A172 (cell line): ENCODE measurements around the gene MAFF. TPM values are rescaled to one million over a fixed set of nuclear protein-coding genes. Genes with fewer than 3 reads are reported as not detected.

Experiments used
- DNase-seq: peaks from one replicate; pipeline ENCODE4 v3.0.0-alpha.2; 2015; ENCODE audit warnings: low spot score
- total RNA-seq: library from RNA; depleted of rRNA; stranded (reverse); fragments of >200 nt; shearing (Covaris generic); gene quantifications from 2 replicates; pipeline ENCODE4 v1.2.3, GENCODE V29; 2014

Gene MAFF
- total RNA-seq, 1 experiment from 2014 or later = 9.9 TPM

- DNase-seq = no peak
Observed at GRCh38 chr22:38203855-38204514, 2.2 kb downstream of the MAFF start.

DNA sequence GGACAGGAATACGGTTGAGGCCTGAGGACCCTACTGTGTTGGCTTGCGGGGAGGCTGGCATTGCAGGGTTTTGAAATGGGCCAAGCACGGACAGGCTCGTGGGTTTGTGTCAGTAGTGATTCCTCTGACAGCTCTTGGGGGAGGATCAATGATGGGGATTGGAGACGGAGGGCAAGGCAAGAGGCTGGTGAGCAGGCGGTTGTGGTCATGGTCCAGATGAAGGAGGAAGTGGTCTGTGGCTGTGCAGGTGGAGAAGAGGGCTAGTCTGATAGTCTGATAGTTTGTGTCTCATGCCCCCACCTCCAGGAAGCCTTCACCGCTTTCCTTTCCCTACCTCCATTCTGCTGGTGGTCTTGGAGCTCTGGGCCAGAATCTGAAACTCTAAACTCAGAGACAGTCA is 3.0 kb downstream of the MAFF start:
- no peak for DNase-seq

DNA sequence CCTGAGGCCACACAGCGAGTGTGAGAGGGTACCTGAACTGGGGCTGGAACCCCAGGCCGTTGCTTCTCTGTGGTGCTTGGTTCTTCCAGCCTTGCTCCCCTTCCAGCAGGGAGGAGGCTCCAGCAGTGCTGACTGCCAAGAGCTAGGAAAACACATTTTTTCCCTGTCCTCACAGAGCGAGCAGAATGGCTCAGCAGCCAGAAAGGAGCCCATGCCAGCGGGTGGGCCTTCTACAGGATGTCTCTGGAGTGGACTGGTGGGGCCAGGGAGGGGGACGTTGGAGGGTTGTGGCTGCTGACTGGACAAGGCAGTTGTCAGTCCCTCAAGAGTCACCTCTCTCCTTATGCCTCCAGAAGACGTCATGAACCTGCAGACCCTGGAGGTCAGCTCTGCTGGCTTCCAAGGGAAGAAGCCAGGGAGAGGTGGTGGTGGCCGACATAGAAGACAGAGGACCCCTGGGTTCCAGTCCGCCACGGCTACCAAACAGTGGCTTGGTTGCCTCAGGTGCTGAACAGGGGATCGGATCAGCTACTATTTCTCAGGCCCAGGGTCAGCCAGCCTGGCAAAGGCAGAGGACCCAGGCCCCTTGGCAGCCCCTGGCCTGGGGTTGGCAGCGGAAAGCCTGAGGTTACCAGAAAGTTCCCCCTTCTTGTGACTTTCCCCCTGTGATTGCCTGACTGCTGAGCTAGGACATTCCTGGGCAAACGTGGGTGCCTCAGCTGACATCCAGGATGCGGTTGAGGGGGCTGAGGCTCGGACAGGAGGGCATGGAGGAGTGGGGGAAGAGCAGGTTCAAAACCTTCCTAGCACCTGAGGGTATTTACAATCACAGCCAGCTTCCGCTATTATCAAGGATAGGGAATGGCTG is 3.7 kb downstream of the MAFF start:
- DNase-seq = no peak

DNA sequence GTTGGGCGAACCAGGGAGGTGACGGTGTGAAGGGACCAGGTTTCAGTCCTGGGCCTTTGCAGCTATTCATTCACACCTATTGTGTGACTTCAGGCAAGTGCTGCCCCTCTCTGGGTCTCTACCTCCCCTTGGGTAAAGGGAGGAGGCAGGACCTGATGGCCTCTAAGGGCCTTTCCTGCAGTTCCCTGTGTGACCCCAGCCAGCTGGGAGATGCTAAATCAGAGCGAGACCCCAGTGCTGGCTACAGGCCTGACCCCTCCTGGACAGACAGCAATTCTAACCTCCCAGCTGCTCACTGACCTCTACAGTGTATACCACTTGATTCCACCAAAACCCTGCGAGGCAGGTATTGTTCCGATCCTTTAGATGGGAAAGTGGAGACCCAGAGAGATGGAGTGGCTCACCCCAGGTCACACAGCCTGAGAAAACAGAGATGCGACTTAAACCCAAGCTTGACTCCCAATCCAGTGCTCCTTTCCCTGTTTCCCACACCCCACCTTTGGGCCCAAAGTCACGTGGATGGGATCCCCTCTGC is 6.2 kb downstream of the MAFF start:
- no peak for DNase-seq

DNA sequence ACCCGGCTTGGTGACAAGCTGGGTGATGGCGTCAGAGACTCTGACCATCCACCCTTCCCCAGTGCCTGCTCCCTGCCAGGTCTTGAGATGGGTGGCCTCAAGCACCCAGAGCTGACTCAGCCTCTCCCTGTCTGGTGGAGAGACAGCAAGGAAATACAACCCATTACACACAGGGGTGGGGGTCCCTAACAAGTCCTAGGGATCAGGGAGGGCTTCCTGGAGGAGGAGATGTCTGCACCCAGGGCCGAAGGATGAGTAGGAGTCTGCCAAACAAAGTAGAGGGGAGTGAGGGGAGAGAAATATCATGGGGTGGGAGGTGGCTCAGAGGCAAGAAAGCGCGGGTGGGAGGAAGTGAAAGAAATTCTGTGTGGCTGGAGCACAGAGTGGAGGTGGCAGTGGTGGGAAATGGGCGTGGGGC is 6.8 kb downstream of the MAFF start:
- DNase-seq = no peak

DNA sequence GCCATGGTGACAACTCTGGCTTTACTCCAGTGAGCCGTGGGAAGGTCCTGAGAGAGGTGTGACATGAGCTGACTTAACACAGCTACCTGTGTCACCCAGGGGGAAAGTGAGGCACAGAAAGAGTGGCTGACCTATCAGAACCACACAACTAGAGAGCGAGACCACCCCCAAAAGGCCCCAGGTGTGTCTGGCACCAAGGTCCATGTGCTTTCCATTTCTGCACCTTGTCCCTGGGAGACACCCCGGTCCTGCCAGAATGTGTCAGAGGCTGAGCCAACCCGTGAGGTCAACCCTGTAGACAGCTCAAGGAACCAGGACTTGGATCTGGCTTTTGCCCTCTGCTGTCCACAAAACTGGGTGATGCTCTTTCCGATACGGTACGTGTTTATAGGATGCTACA is 9.8 kb downstream of the MAFF start:
- DNase-seq = no peak

- DNase-seq = no peak
Observed at GRCh38 chr22:38212442-38212841, 10.6 kb downstream of the MAFF start.

DNA sequence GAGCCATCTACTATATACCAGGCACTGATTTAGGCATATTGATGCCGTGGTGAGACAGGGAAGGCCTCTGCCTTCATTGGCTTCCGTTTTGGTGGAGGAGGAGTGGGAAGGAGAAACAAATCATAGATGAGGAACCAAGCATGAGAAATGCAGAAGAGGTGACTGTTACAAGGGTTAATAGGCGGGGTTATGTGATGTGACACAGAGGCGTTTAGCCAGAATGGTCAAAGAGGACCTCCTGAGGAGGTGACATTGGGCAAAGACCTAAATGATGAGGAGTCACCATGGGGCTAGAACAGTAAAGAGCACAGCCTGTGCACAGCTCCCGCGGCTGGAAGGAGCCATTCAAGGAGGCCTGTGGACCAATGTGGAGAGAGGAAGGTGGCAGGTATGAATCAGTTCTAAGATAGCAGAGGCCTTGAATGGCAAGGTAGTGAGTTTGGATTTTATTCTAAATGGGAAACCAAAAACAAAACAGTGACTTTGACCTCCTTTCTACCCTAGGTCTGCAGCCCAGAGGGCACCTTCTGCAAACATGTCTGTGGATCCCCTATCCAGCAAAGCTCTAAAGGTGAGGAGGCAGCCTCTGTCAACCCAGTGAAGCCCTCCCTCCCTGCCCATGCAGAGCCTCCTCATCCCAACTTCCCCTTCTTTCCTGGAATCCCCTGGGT is 11.7 kb downstream of the MAFF start:
- DNase-seq = no peak

- no peak for DNase-seq
Observed at GRCh38 chr22:38213990-38214301, 12.2 kb downstream of the MAFF start.

GRCh38 chr22:38214302-38215056 is 12.7 kb downstream of the MAFF start:
- DNase-seq = no peak

DNA sequence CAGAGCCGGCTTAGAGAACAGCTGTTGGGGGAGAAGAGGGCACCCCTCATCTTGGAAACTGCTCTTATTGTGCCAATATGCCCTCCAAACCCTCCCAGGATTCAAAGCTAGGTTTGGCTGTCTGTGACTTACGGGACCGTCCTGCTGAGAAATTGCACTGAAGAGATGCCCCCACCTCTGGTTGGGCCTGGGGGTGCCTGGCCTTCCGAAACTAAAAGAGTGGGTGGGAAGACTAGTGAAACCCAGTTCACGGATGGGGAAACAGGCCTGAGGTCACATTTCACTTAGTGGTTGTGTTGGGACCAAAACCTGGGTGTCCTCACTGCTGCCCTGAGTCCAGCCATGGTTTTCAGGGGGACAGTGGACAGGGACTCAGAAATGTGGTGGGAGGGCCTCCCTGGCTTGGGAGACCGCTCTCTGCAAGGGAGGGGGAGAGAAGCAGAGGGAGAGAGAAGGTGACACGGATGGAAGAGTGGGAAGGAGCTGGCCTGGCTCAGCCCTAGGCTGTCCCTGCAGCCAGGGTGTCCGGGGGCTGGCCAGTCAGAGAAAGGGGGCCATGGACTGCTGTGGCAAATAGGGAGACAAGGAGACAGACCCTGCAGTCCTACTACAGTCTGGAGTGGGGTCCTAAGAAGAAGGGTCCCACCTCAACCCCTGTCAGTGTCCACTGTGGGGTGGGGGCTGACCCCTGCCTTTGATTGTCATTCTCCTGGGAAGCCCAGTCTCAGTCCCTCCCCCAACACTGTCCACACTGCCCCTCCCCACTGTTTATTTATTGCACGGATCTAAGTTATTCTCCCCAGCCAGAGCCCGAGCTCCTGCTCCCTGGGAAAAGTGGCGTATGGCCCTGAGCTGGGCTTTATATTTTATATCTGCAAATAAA is 13.6 kb downstream of the MAFF start:
- DNase-seq = no peak

DNA sequence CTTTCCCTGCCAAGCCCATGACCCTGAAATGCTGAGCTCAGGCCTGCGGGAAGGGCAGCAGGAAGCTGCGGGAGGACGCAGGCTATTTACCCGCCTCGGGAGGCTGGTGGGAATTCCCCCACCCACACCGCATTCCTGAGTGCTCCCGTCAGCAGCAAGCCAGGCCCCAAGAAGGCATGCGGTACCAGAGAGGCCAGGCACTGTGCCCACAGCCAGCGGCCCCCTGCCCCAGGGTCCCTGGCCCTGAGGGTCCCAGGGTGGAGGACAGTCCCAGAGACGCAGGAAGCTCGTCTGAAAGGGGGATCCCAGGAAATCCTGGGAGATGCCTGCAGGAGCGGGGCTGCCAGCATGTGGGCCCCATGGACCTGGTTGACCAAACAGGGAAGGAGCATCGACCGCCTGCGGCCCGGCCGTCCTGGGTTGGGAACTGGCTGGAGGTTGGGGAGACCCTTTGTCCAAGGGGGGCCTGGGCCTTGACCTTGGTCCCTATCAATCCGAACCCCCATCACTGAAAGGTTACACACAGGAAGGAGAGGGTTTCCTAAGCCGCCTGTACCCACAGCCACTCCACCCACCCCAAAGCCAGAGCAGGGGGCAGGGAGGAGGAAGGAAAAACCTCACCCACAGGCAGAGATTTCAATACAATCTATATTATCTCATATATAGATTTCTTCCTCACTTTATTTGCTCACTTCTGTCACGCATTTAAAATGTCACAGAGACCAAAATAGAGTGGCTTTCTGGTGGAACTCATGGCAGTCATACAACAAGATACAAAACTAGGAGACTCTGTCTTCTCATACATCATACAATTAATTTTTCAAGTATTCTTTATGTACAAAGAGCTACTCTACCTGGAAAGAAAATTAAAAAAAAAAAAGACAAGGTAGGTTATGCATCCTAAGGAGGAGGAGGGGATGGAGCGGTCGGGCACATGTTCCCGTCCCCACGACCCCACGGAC is 17.1 kb downstream of the MAFF start:
- peak; percentile 86 for DNase-seq

DNA sequence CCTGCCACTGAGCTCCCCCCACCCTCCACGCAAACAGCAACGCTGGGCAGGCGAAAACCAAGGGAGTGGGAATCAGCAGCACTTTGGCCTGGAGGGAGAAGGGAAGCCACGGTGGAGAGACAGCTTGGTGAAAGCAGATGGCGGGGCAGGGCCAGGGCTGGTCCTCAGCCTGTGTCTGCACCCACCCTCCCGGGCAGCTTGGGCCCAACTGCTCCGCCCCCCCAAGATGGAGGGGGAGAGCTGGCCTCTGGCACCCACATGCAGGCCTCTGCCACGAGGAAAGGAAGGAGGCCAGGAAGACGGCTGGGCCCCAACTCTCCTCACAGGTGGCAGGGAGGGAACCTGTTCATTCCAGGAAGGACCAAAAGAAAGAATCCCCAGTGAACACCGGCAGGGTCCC is 17.8 kb downstream of the MAFF start:
- no peak for DNase-seq

DNA sequence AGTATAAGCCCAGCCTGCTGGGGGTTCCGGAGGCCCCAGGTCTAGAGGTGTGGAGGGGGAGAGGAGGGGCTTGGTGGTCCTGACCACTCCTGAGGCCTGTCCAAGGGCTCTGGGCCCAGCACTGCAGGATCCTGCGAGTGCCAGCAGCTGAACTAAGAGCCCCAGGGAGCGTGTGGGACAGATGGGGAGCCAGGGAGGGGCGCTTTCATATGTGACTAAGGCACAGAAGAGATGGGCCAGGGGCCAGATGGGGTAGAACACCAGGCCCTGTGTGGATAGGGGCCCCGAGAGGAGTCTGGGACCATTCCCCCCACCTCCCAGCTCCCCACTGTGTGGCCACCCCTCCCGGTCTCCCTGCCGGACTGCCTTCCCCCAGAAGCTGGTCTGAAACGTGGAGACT is 18.4 kb downstream of the MAFF start:
- DNase-seq = no peak

GRCh38 chr22:38220653-38221386 is 19.0 kb downstream of the MAFF start:
- no peak for DNase-seq

DNA sequence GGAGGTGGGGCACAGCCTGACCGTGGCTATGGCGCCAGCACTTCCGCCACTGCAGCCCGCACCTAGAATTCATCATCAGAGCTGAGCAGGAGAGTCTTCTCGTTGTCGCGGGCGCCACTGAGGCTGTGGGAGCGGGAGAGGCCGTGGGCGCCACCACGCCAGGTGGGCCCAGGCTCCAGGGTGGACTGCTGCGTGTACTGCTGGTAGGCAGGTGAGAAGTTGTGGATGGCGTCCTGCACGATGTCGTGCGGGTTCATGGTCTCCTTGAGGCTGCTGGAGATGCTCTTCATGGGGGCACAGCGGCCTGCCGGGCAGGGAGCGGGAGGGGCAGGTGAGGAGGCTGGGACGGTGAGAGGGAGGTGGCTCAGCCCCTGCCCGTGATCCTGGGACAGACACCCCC is 19.6 kb downstream of the MAFF start:
- DNase-seq = no peak

DNA sequence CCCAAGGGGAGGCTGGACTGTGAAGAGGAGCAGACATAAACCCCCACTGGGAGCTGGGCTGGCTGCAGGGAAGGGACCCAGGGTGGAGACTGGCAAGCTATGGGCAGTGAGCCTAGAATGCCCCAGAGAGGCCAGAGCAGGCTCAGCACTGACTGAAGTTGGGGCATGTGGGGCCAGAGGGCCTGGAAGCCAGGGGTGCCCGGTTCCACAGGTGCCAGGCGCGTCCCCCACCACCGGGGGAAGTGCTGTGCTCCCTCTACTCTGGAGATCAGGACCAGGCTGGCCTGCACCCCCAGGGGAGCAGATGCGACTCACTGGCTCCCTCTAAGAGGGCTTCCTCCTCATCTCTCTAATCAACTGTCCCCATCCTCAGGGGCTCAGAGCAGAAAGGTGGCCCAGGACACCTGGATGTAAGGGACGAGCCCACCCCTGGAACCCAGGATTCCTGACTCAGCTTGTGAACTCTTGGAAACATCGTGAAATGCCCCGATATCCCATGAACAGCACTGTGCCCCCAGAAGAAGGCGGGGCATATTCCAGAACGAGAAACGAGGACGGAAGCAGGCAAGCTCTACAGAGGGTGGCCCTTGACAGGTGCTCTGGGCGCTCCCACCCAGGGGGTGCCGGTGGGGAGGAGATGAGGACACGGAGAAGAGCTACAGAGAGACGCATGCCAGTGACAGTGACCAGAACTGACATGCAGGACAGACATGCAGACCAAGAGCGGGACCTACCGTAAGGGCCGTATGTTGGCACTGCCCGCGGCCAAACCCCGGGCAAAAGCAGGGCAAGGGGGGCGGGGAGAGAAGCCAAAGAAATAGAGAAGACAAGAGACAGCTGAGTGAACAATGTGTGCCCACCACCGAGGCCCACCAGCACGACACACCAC is 20.4 kb downstream of the MAFF start:
- no peak for DNase-seq

GRCh38 chr22:38222797-38223119 is 21.0 kb downstream of the MAFF start:
- DNase-seq = no peak
